ENCODE results near the gene NUDT14.

GRCh38 chr14:105159344-105159743, 21.8 kb downstream of the NUDT14 start:
- TF ChIP-seq ZNF423 (tag by site-specific recombination; IDR thresholded peaks at IDR 0.05) (no peak), CTCF (tag by site-specific recombination; IDR thresholded peaks at IDR 0.05) (no peak), HIC1 (tag by site-specific recombination; IDR thresholded peaks at IDR 0.05) (no peak), KLF8 (tag by site-specific recombination; IDR thresholded peaks at IDR 0.05) (no peak), WT1 (tag by site-specific recombination; IDR thresholded peaks at IDR 0.05) (no peak), ZNF394 (tag by site-specific recombination; IDR thresholded peaks at IDR 0.05; ENCODE audit: borderline replicate concordance) (no peak), ZNF354C (tag by site-specific recombination; IDR thresholded peaks at IDR 0.05; ENCODE audit: borderline replicate concordance, low read depth) (no peak), ZBTB8A (tag by site-specific recombination; IDR thresholded peaks at IDR 0.05) (0 out of 2 replicates have a peak, but pooled peaks have one; percentile 14), ZNF449 (tag by site-specific recombination; IDR thresholded peaks at IDR 0.05) (no peak), REST (tag by site-specific recombination; IDR thresholded peaks at IDR 0.05) (no peak)

All from HEK293 (cell line).